Hair follicular keratinocyte (primary cell): ENCODE measurements around the gene MSRB3. TPM values are rescaled to one million over a fixed set of nuclear protein-coding genes. Genes with fewer than 3 reads are reported as not detected.

Source experiments
- total RNA-seq: library from RNA; depleted of rRNA; stranded (reverse); fragments of >200 nt; gene quantifications from 2 replicates; pipeline ENCODE4 v1.2.3, GENCODE V29; 2015

Gene MSRB3
- 8.3 and 11.8 TPM in 2 replicates for total RNA-seq

DNA sequence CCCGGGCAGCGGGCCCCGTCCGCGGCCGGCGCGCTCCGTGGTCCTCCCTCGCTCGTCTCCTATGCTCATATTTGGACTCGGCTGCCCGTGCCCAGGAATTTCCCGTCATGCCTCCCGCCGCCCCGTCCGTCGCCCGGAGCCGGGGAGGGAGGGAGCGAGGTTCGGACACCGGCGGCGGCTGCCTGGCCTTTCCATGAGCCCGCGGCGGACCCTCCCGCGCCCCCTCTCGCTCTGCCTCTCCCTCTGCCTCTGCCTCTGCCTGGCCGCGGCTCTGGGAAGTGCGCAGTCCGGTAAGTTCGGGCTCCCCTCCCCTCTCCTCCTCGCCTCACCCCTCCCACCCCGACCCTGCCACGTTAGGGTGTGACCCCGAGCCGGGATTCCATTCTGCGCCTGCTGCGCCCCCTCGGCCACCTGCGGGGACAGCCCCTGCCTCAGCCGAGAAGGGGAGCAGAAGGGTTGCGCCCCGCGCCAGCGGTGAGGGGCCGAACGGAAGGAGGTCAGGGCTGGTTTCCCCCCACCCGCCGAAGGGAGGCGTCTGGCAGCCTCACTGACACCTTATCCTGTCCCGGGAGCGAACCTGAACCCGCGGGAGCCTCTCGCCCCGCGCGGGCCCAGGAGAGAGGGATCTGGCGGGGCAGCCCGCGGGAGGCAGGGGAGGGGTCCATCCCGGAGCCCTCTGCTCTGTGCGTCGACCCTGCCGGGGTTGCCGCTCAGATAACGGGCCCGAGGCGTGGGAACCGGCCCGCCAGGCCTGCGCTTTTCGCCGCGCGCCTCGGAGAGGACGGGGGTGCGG, at the start of gene MSRB3:
MSRB3 (plus strand) TSS at position 108 of the 793 bp plus-strand sequence. CDS start 29,897 bp downstream, outside the sequence.

Other genes starting within 250 kb of the MSRB3 start
- gene WIF1, start 157.4 kb upstream of the MSRB3 start, total RNA-seq, result not detected in 2 replicates
- 15.1 and 24.8 TPM in 2 replicates for gene LEMD3, start 109.1 kb upstream of the MSRB3 start, total RNA-seq